Neural crest cell (in vitro differentiated cells): ENCODE results near the gene PLEKHG1. TPM values are rescaled to one million over a fixed set of nuclear protein-coding genes. Genes with fewer than 3 reads are reported as not detected.

Source experiments
- DNase-seq: peaks from one replicate; pipeline ENCODE4 v3.0.0; 2021; ENCODE audit warnings: low read depth, mixed read lengths, low spot score
- H3K27ac Mint-ChIP-seq: one replicate; pipeline ENCODE4 v1.8.0; 2021; ENCODE audit warnings: mild to moderate bottlenecking, mixed read lengths; ENCODE audit not compliant: unreplicated experiment
- H3K27me3 Mint-ChIP-seq: 2 replicates; pipeline ENCODE4 v1.8.0; 2021; ENCODE audit warnings: low read depth, mild to moderate bottlenecking, mixed read lengths
- H3K36me3 Mint-ChIP-seq: 2 replicates; pipeline ENCODE4 v1.8.0; 2021; ENCODE audit warnings: low read depth, mild to moderate bottlenecking, mixed read lengths
- H3K4me1 Mint-ChIP-seq: 2 replicates; pipeline ENCODE4 v1.8.0; 2021; ENCODE audit warnings: mixed read lengths
- H3K4me3 Mint-ChIP-seq: one replicate; pipeline ENCODE4 v1.8.0; 2021; ENCODE audit warnings: mild to moderate bottlenecking, mixed read lengths
- H3K9me3 Mint-ChIP-seq: 2 replicates; pipeline ENCODE4 v1.8.0; 2021; ENCODE audit warnings: mixed read lengths
- total RNA-seq: library from RNA; stranded (reverse); gene quantifications from 2 replicates; pipeline ENCODE4 v1.2.1, GENCODE V29; 2021
- TF ChIP-seq, protein P1 (sequence below): fragments of 200-600 bp; sonication (generic); conservative IDR thresholded peaks from 2 replicates; pipeline ENCODE4 v1.5.0; 2021; ENCODE audit warnings: antibody characterized with exemption, mild to moderate bottlenecking

PLEKHG1 gene
- total RNA-seq, 1 donor from 2014 or later: 25.7 TPM

DNA sequence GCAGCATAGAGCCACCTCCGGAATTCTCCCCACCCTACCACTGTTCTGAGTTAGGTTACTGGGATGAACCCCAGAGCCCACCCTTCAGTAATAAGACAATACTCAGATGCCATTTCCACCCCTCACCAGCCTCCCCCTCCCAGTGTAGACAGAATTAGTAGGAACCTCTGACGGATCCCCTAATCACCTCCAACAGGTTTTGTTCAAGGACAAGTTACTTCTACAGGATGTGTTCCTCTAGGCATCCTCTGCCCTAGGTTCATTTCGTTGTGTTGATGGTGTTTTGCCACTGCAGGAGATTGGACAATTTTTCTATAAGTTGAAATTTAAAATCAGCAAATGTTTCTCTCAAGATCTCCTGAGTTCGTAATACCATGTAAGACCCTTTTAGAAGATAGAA, 22.8 kb downstream of the PLEKHG1 start:
- Mint-ChIP-seq H3K4me1 (peaks cover 20% of the 10 kb centered on the region), H3K36me3 (peaks cover 27% of the 10 kb centered on the region), H3K27me3 (no peaks in the 10 kb centered on the region), H3K27ac (no peak overlapping the region), H3K4me3 (no peak overlapping the region), H3K9me3 (peaks cover 11% of the 10 kb centered on the region)
- DNase-seq: no peak
- TF ChIP-seq, protein P1, sequence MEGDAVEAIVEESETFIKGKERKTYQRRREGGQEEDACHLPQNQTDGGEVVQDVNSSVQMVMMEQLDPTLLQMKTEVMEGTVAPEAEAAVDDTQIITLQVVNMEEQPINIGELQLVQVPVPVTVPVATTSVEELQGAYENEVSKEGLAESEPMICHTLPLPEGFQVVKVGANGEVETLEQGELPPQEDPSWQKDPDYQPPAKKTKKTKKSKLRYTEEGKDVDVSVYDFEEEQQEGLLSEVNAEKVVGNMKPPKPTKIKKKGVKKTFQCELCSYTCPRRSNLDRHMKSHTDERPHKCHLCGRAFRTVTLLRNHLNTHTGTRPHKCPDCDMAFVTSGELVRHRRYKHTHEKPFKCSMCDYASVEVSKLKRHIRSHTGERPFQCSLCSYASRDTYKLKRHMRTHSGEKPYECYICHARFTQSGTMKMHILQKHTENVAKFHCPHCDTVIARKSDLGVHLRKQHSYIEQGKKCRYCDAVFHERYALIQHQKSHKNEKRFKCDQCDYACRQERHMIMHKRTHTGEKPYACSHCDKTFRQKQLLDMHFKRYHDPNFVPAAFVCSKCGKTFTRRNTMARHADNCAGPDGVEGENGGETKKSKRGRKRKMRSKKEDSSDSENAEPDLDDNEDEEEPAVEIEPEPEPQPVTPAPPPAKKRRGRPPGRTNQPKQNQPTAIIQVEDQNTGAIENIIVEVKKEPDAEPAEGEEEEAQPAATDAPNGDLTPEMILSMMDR: no peak

DNA sequence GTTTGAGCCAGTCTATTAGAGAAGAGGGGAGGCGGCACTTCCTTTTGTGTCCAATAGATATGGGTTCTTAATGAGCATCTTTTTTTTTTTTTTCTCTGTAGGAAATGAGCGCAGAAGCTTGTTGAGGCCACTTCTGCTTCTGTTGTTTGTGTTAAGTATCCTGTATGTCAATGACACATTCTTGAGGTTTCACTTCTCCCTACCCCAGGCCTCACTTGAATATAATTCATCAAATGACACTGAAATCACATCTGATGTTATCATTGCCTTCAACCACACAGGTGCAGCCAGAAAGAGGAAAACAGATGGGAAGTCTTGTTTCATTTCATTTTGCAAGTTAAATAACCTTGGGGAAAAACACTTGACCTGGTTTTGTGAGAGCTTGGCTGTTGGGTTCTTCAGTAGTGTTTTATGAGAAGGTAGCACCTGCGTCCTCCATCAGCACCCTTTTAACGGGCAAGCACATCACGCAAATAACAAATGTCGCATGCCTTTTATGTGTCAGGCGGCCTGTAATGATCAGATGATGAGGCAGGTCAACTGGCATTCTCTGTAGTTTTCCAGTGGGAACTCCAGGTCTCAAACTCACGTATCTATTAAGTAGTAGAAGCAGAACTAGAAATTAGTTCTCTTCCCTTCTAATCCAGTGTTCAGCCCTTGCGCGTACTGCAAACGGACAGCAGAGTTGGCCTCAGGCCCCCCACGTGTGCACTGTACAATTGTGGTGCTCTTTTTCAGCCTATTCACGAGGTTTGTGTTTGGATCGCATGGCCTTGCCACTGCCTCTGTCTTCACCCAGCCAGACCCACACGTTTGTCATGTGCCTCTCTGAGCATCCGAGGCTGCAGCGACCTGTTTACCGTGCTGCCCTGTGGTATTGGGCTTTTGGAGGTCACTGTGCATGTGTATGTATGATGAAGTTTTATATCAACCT, 23.5 kb downstream of the PLEKHG1 start:
- H3K27ac Mint-ChIP-seq: no peak overlapping the region
- no peak overlapping the region for H3K4me3 Mint-ChIP-seq
- TF ChIP-seq, protein P1: no peak
- no peaks in the 10 kb centered on the region for H3K27me3 Mint-ChIP-seq
- DNase-seq: no peak
- peaks cover 11% of the 10 kb centered on the region for H3K9me3 Mint-ChIP-seq
- H3K4me1 Mint-ChIP-seq: peaks cover 14% of the 10 kb centered on the region
- H3K36me3 Mint-ChIP-seq: peaks cover 27% of the 10 kb centered on the region

DNA sequence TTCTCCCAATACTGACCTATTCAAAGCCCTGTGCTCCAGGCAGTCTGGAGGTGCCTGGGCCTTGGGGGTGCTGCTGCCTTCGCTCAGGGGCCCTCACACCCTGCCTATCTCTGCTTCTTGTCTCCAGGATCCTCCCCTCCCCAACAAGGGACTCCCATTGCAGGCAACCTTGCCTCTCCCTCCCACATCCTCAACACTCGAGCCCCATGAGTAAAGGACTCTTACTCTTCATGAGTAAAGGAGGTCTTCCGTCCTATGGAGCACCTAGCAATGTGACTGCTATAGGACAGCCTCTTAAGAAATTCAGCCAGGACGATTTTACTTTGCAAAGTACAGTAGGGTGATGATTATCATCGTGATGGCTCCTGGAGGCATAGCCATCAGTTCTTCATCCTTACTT, 24.5 kb downstream of the PLEKHG1 start:
- no peaks in the 10 kb centered on the region for H3K27me3 Mint-ChIP-seq
- TF ChIP-seq, protein P1: no peak
- DNase-seq: no peak
- peaks cover 27% of the 10 kb centered on the region for H3K36me3 Mint-ChIP-seq
- peaks cover 11% of the 10 kb centered on the region for H3K9me3 Mint-ChIP-seq
- no peak overlapping the region for H3K4me3 Mint-ChIP-seq
- H3K27ac Mint-ChIP-seq: no peak overlapping the region
- H3K4me1 Mint-ChIP-seq: peaks cover 10% of the 10 kb centered on the region

DNA sequence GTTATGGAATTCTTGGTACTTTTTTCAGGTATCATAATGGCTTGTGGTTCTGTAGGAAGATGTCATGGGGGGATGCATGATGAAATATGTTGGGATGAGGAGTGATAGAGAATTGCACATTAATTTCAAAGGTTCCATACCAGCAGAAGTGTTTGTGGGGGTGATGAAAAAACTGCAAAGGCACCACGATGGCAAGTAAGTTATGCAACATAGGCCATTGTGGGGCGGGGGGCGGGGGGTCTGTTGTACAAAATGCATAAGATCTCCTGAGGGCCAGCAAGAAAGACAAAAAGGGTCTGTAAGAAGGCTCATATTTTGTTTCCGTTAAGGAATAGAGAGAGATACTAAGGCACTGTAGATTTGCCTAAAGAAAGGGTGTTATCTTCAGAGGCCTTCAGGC, 26.2 kb downstream of the PLEKHG1 start:
- H3K9me3 Mint-ChIP-seq: peaks cover 11% of the 10 kb centered on the region
- H3K27me3 Mint-ChIP-seq: no peaks in the 10 kb centered on the region
- TF ChIP-seq, protein P1: no peak
- DNase-seq: no peak
- no peak overlapping the region for H3K4me3 Mint-ChIP-seq
- H3K27ac Mint-ChIP-seq: no peak overlapping the region
- H3K4me1 Mint-ChIP-seq: peaks cover 7% of the 10 kb centered on the region
- peaks cover 27% of the 10 kb centered on the region for H3K36me3 Mint-ChIP-seq

DNA sequence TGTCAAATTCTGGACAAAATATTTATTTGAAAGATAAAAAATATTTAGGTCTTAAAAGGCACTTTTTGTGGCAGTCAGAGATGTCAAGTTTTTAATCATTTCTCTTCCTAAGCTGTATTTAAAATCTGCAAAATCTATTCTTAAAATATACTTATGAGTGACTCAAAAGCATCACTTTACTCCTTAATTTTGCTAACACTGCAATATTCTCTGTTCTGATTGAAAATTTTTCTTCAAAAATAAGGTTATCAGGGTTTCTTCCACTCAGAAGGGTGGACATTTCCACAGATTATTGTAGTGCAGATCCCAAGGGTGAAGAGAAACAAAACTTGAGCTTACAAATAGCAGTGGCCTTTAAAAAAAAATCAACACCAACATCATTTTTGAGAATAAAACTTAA, 27.5 kb downstream of the PLEKHG1 start:
- no peak for DNase-seq
- peaks cover 25% of the 10 kb centered on the region for H3K36me3 Mint-ChIP-seq
- peaks cover 8% of the 10 kb centered on the region for H3K9me3 Mint-ChIP-seq
- H3K27ac Mint-ChIP-seq: no peak overlapping the region
- H3K4me3 Mint-ChIP-seq: no peak overlapping the region
- TF ChIP-seq, protein P1: no peak
- H3K4me1 Mint-ChIP-seq: peaks cover 7% of the 10 kb centered on the region
- H3K27me3 Mint-ChIP-seq: no peaks in the 10 kb centered on the region
